HCT116 (cell line): ENCODE data around the gene SPCS2. TPM values are rescaled to one million over a fixed set of nuclear protein-coding genes. Genes with fewer than 3 reads are reported as not detected.

ENCODE experiments used
- ATAC-seq: fragments of 200-7000 bp; cut with Tn5 transposase; 2 replicates; pipeline ENCODE4 v1.9.1; 2020; ENCODE audit warnings: mild to moderate bottlenecking, moderate library complexity
- BruUV-seq: library from RNA; stranded (reverse); fragments of 400-500 nt; replicated peaks from 2 replicates; lab custom pipeline; 2021; lab: Mats Ljungman, UMichigan
- CTCF ChIA-PET: fragments of 300-600 bp; sonication (Branson Sonifier 250); formaldehyde crosslinking; loops from one replicate; lab custom pipeline; 2021; ENCODE audit warnings: antibody characterized with exemption; lab: Charles Lee
- POLR2A ChIA-PET: fragments of 300-600, 350-600 bp; sonication (Branson Sonifier 250); formaldehyde crosslinking; loops from one replicate; lab custom pipeline; 2021; ENCODE audit warnings: antibody characterized with exemption; lab: Charles Lee
- RAD21 ChIA-PET, 2 experiments: fragments of 300-600 bp; sonication (Branson Sonifier 250); formaldehyde crosslinking; loops; one replicate each; lab custom pipeline; 2023; ENCODE audit warnings: low total read pairs in 2 of 2; ENCODE audit not compliant: uncharacterized antibody in 2 of 2, unreplicated experiment in 2 of 2, low non-redundant PET in 1 of 2; lab: Charles Lee
- DNase-seq: peaks from one replicate; pipeline ENCODE4 v3.0.0-alpha.2; 2010; ENCODE audit warnings: low read depth, low spot score
- H2AFZ ChIP-seq: fragments of 200-600 bp; shearing (Covaris generic), sonication (generic); 2 replicates; pipeline ENCODE4 v1.6.1; 2017; ENCODE audit warnings: low read depth, mixed run types, mixed read lengths, antibody characterized with exemption, low read length; ENCODE audit not compliant: poor library complexity, severe bottlenecking
- H3K27ac ChIP-seq: 2 replicates; pipeline ENCODE4 v1.5.1; 2012; ENCODE audit warnings: low read depth, low read length
- H3K27me3 ChIP-seq: fragments of 200-600 bp; sonication (generic); 2 replicates; pipeline ENCODE4 v1.6.1; 2016; ENCODE audit warnings: mixed run types, low read length, mixed read lengths; ENCODE audit not compliant: insufficient read depth
- H3K36me3 ChIP-seq, 2 experiments: fragments of 200-500 bp in 1 of 2; fragments of 200-600 bp in 1 of 2; sonication (Bioruptor generic) in 1 of 2; sonication (generic) in 1 of 2; 2 replicates each; pipeline versions ENCODE4 v1.5.1 to v1.6.1; 2014 to 2016; ENCODE audit warnings: low read length in 2 of 2, inconsistent platforms in 1 of 2, mixed read lengths in 1 of 2, mixed run types in 1 of 2; ENCODE audit not compliant: insufficient read depth in 2 of 2, control insufficient read depth in 1 of 2
- H3K4me1 ChIP-seq, 2 experiments: fragments of 200-600 bp in 1 of 2; sonication (generic) in 1 of 2; 2 replicates each; pipeline versions ENCODE4 v1.5.1 to v1.6.1; 2012 to 2017; ENCODE audit warnings: low read length in 2 of 2, inconsistent platforms in 1 of 2, mild to moderate bottlenecking in 1 of 2, mixed read lengths in 1 of 2, mixed run types in 1 of 2, moderate library complexity in 1 of 2; ENCODE audit not compliant: insufficient read depth in 2 of 2, control insufficient read depth in 1 of 2
- H3K4me2 ChIP-seq: fragments of 200-600 bp; sonication (generic); 2 replicates; pipeline ENCODE4 v1.6.1; 2017; ENCODE audit warnings: mixed run types, low read length, mixed read lengths
- H3K4me3 ChIP-seq, 2 experiments: fragments of 200-600 bp in 1 of 2; sonication (generic) in 1 of 2; replicated peaks in 1 of 2; 2 replicates each; pipeline ENCODE4 v1.5.1; 2011 to 2016; ENCODE audit warnings: low read length in 2 of 2, control low read depth in 1 of 2, low read depth in 1 of 2, mild to moderate bottlenecking in 1 of 2, mixed read lengths in 1 of 2, mixed run types in 1 of 2
- H3K79me2 ChIP-seq: fragments of 200-600 bp; sonication (generic); 2 replicates; pipeline ENCODE4 v1.6.1; 2017; ENCODE audit warnings: mild to moderate bottlenecking, mixed run types, low read length, moderate library complexity, mixed read lengths; ENCODE audit not compliant: insufficient read depth
- H3K9ac ChIP-seq: fragments of 200-600 bp; sonication (generic); 2 replicates; pipeline ENCODE4 v1.6.1; 2016; ENCODE audit warnings: low read length, mixed read lengths
- H3K9me2 ChIP-seq: fragments of 200-600 bp; sonication (generic), shearing (Covaris generic); 2 replicates; pipeline ENCODE4 v1.6.1; 2017; ENCODE audit warnings: mixed run types, mild to moderate bottlenecking, moderate library complexity; ENCODE audit not compliant: insufficient read depth
- H3K9me3 ChIP-seq, 2 experiments: fragments of 200-500 bp in 1 of 2; fragments of 200-600 bp in 1 of 2; sonication (Bioruptor generic) in 1 of 2; sonication (generic) in 1 of 2; 2 replicates each; pipeline ENCODE4 v1.6.1; 2014 to 2017; ENCODE audit warnings: low read length in 2 of 2, mixed read lengths in 2 of 2, inconsistent platforms in 1 of 2, low read depth in 1 of 2, mild to moderate bottlenecking in 1 of 2, mixed run types in 1 of 2, moderate library complexity in 1 of 2; ENCODE audit not compliant: control insufficient read depth in 1 of 2, insufficient read depth in 1 of 2
- H4K20me1 ChIP-seq: fragments of 200-600 bp; sonication (generic), shearing (Covaris generic); 2 replicates; pipeline ENCODE4 v1.6.1; 2017; ENCODE audit warnings: mixed run types, mild to moderate bottlenecking, moderate library complexity; ENCODE audit not compliant: insufficient read depth
- CBX3 ChIP-seq: IDR thresholded peaks from 2 replicates; pipeline ENCODE4 v1.6.1; 2012; ENCODE audit warnings: low read depth
- CEBPB ChIP-seq: IDR thresholded peaks from 2 replicates; pipeline ENCODE4 v1.6.1; 2012; ENCODE audit warnings: low read depth
- EGR1 ChIP-seq: IDR thresholded peaks from 2 replicates; pipeline ENCODE4 v1.6.1; 2012; ENCODE audit warnings: low read depth
- EZH2 ChIP-seq: fragments of 200-600 bp; sonication (generic); IDR thresholded peaks from 2 replicates; pipeline ENCODE4 v1.6.1; 2017; ENCODE audit warnings: antibody characterized with exemption, mixed run types
- EZH2phosphoT487 ChIP-seq: fragments of 200-600 bp; IDR thresholded peaks from 2 replicates; pipeline ENCODE4 v1.6.1; 2018; ENCODE audit warnings: antibody characterized with exemption, borderline replicate concordance
- FOSL1 ChIP-seq: IDR thresholded peaks from 2 replicates; pipeline ENCODE4 v1.6.1; 2012; ENCODE audit warnings: low read depth
- POLR2A ChIP-seq: IDR thresholded peaks from 2 replicates; pipeline ENCODE4 v1.7.0; 2011; ENCODE audit warnings: borderline replicate concordance; ENCODE audit not compliant: insufficient read depth, insufficient read length; ENCODE audit errors: extremely low read depth
- POLR2AphosphoS5 ChIP-seq: IDR thresholded peaks from 2 replicates; pipeline ENCODE4 v1.6.1; 2011; ENCODE audit warnings: mild to moderate bottlenecking, low read depth, low read length, moderate library complexity
- RAD21 ChIP-seq: IDR thresholded peaks from 2 replicates; pipeline ENCODE4 v1.6.1; 2012; ENCODE audit warnings: low read depth, mild to moderate bottlenecking
- SIN3A ChIP-seq: IDR thresholded peaks from 2 replicates; pipeline ENCODE4 v1.6.1; 2012; ENCODE audit warnings: low read depth
- SP1 ChIP-seq: IDR thresholded peaks from 2 replicates; pipeline ENCODE4 v1.6.1; 2012; ENCODE audit warnings: low read depth
- SRF ChIP-seq: IDR thresholded peaks from 2 replicates; pipeline ENCODE4 v1.6.1; 2012; ENCODE audit warnings: low read depth
- intact Hi-C: fragments of 100-400 bp; cut with micrococcal nuclease; formaldehyde crosslinking; loops from 2 replicates; pipeline ENCODE4 v1.10.0; 2022
- total RNA-seq: library from RNA; stranded (reverse); gene quantifications from one replicate; pipeline ENCODE4 v1.2.1, GENCODE V29; 2021; ENCODE audit not compliant: unreplicated experiment
- TF ChIP-seq, protein P1 (sequence below): IDR thresholded peaks from 2 replicates; pipeline ENCODE4 v1.6.1; 2011; ENCODE audit warnings: mild to moderate bottlenecking, low read length, moderate library complexity; ENCODE audit not compliant: insufficient replicate concordance; ENCODE audit errors: extremely low read depth

The SPCS2 gene
- total RNA-seq, 1 experiment from 2014 or later = 133 TPM

DNA sequence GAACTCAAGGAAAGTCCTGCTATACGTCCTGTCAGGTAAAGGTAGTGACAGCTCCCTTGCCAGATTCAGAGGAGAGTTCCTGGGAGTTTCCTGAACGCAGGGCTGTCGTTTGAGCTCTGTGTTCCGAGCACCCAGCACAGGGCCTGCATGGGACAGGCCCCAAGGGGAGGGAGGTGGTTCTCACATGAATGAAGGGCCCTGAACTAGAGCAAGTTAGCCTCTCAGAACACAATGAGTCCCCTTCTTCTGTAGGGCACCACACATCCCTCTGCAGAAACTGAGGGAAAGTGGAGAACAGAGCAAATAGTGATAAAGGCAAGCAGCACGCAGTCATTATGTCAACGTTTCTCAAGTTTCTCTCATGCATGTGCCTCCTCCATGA, 75.0 kb downstream of the SPCS2 start:
- DNase-seq = no peak
- H3K27ac ChIP-seq = no peak overlapping the region
- ChIA-PET CTCF (interaction anchor here (2.1 to 5.6 kb wide), 6 partner anchors 8 to 224 kb away, joined by 11 to 79 read pairs (median 24); no protein-coding TSS in a partner anchor), RAD21 (interaction anchor here in 1 of 2 experiments (3.5 kb wide), 1 partner anchor 181 kb away, joined by 19 read pairs; no protein-coding TSS in a partner anchor), POLR2A (no interaction called here)
- H3K9ac ChIP-seq = no peak overlapping the region
- no TSS peak for BruUV-seq
- no peak overlapping the region for H2AFZ ChIP-seq
- no peak for ATAC-seq
- H3K27me3 ChIP-seq = no peaks in the 10 kb centered on the region
- no peak overlapping the region for H3K4me2 ChIP-seq
- no peaks in the 10 kb centered on the region for H4K20me1 ChIP-seq
- H3K79me2 ChIP-seq = no peaks in the 10 kb centered on the region
- TF ChIP-seq EZH2phosphoT487 = no peak
- no peak for TF ChIP-seq SIN3A
- TF ChIP-seq POLR2A = no peak
- TF ChIP-seq CEBPB = no peak
- no peak for TF ChIP-seq FOSL1
- TF ChIP-seq EGR1 = no peak
- no peak for TF ChIP-seq RAD21
- TF ChIP-seq SRF = no peak
- no peak for TF ChIP-seq EZH2
- no peak for TF ChIP-seq SP1
- no peaks in the 10 kb centered on the region for H3K9me3 ChIP-seq
- no peak overlapping the region for H3K4me3 ChIP-seq
- no peaks in the 10 kb centered on the region for H3K36me3 ChIP-seq
- no peaks in the 10 kb centered on the region for H3K9me2 ChIP-seq
- H3K4me1 ChIP-seq = no peaks in the 10 kb centered on the region
- intact Hi-C loops = no loop called here

DNA sequence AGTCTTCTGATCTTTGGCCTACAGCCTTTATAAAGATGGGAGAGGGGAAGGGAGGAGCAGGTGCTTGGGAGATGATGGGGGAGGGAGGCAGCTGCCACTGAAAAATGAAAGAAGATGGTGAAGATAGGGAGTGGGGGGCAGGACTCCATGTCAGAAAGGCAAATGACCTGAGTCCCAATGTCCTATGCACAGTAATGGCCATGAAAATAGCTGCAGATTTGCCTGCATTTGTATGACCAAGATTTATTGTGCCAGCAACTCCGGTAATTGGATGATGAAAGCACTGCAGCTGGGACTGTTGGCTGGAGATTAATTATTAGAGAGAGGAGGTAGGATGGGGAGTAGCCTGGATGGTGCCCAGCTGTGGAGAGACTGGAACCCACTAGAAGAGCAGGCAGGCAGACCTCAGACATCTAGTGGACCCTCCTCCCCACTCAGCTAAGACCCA, 75.7 kb downstream of the SPCS2 start:
- Histone ChIP-seq H3K27me3 (no peaks in the 10 kb centered on the region), H3K9me2 (no peaks in the 10 kb centered on the region), H3K4me2 (no peak overlapping the region), H4K20me1 (no peaks in the 10 kb centered on the region), H3K9ac (no peak overlapping the region), H3K9me3 (no peaks in the 10 kb centered on the region), H3K79me2 (no peaks in the 10 kb centered on the region), H3K4me3 (no peak overlapping the region), H3K4me1 (no peaks in the 10 kb centered on the region), H3K36me3 (no peaks in the 10 kb centered on the region), H3K27ac (no peak overlapping the region), H2AFZ (no peak overlapping the region)
- ChIA-PET RAD21 (interaction anchor here in 1 of 2 experiments (0.9 kb wide), 1 partner anchor 116 kb away, joined by 3 read pairs; no protein-coding TSS in a partner anchor), POLR2A (no interaction called here), CTCF (interaction anchor here (0.6 to 5.6 kb wide), 4 partner anchors 11 to 223 kb away, joined by 3 to 79 read pairs (median 41); no protein-coding TSS in a partner anchor)
- intact Hi-C loops = no loop called here
- no peak for ATAC-seq
- TF ChIP-seq, protein P1, sequence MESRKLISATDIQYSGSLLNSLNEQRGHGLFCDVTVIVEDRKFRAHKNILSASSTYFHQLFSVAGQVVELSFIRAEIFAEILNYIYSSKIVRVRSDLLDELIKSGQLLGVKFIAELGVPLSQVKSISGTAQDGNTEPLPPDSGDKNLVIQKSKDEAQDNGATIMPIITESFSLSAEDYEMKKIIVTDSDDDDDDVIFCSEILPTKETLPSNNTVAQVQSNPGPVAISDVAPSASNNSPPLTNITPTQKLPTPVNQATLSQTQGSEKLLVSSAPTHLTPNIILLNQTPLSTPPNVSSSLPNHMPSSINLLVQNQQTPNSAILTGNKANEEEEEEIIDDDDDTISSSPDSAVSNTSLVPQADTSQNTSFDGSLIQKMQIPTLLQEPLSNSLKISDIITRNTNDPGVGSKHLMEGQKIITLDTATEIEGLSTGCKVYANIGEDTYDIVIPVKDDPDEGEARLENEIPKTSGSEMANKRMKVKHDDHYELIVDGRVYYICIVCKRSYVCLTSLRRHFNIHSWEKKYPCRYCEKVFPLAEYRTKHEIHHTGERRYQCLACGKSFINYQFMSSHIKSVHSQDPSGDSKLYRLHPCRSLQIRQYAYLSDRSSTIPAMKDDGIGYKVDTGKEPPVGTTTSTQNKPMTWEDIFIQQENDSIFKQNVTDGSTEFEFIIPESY = no peak
- TF ChIP-seq CBX3 (no peak), EGR1 (no peak), POLR2AphosphoS5 (no peak), CEBPB (no peak)
- no TSS peak for BruUV-seq
- DNase-seq = no peak
